NT2/D1 (cell line): ENCODE measurements around the gene CPT2.

ENCODE experiments used
- SUZ12 ChIP-seq: IDR thresholded peaks from 2 replicates; pipeline ENCODE4 v1.6.1; 2011; ENCODE audit not compliant: insufficient read length, insufficient read depth; ENCODE audit errors: extremely low read depth
- YY1 ChIP-seq: IDR thresholded peaks from 2 replicates; pipeline ENCODE4 v1.6.1; 2011; ENCODE audit not compliant: insufficient read length, insufficient read depth

- TF ChIP-seq YY1 = no peak
- no peak for TF ChIP-seq SUZ12
These were observed 49.9 kb downstream of the CPT2 start for GRCh38 chr1:53246261-53247134.
